HG03045 (cell line): ENCODE measurements around the gene SCYGR1.
"Not testable (repeated sequence)": the region's sequence is repeated elsewhere in the genome, so short reads cannot be mapped to it uniquely, and the experiment has no call there.

Source experiments
- ATAC-seq: cut with Tn5 transposase; IDR thresholded peaks from one replicate; pipeline ENCODE4 v1.9.1; 2021; ENCODE audit warnings: mild to moderate bottlenecking, moderate library complexity; ENCODE audit not compliant: unreplicated experiment

The SCYGR1 gene

GRCh38 chr2:227387583-227387982 lies at the start of gene SCYGR1:
TSS of gene SCYGR1 (minus strand) at chr2:227387949. CDS start at chr2:227387949, 0 bp downstream.
- ATAC-seq, result not testable (repeated sequence)

GRCh38 chr2:227436436-227437174 lies 48.9 kb upstream of the SCYGR1 start:
- ATAC-seq, result no peak

- no peak for ATAC-seq
Observed at GRCh38 chr2:227433171-227433570, 45.4 kb upstream of the SCYGR1 start.

GRCh38 chr2:227430639-227431038 lies 42.9 kb upstream of the SCYGR1 start:
- ATAC-seq, result no peak

- no peak for ATAC-seq
Observed at GRCh38 chr2:227428731-227429285, 41.1 kb upstream of the SCYGR1 start.

GRCh38 chr2:227423656-227424499 lies 36.1 kb upstream of the SCYGR1 start:
- ATAC-seq, result no peak

- ATAC-seq, result no peak
Observed at GRCh38 chr2:227420087-227421052, 32.6 kb upstream of the SCYGR1 start.

GRCh38 chr2:227416701-227417100 lies 29.0 kb upstream of the SCYGR1 start:
- ATAC-seq, result no peak

- ATAC-seq, result no peak
Observed at GRCh38 chr2:227415538-227416424, 28.0 kb upstream of the SCYGR1 start.

- ATAC-seq, result no peak
Observed at GRCh38 chr2:227414846-227415245, 27.1 kb upstream of the SCYGR1 start.

GRCh38 chr2:227413371-227413770 lies 25.6 kb upstream of the SCYGR1 start:
- ATAC-seq, result no peak

GRCh38 chr2:227412877-227413276 lies 25.1 kb upstream of the SCYGR1 start:
- ATAC-seq, result no peak

GRCh38 chr2:227411990-227412350 lies 24.2 kb upstream of the SCYGR1 start:
- ATAC-seq, result no peak

- ATAC-seq, result peak; percentile 83
Observed at GRCh38 chr2:227411320-227411989, 23.7 kb upstream of the SCYGR1 start.

GRCh38 chr2:227410191-227410590 lies 22.4 kb upstream of the SCYGR1 start:
- ATAC-seq, result no peak

GRCh38 chr2:227407591-227408151 lies 19.9 kb upstream of the SCYGR1 start:
- ATAC-seq, result no peak

- ATAC-seq, result no peak
Observed at GRCh38 chr2:227406177-227407031, 18.7 kb upstream of the SCYGR1 start.
